ENCODE measurements around the gene PGLYRP2.
A peak's percentile ranks its signal among the peaks of the same experiment; 100 is the strongest.

PGLYRP2 gene

GRCh38 chr19:15453906-15454860, 25.1 kb downstream of the PGLYRP2 start:
- no peak for DNase-seq

DNA sequence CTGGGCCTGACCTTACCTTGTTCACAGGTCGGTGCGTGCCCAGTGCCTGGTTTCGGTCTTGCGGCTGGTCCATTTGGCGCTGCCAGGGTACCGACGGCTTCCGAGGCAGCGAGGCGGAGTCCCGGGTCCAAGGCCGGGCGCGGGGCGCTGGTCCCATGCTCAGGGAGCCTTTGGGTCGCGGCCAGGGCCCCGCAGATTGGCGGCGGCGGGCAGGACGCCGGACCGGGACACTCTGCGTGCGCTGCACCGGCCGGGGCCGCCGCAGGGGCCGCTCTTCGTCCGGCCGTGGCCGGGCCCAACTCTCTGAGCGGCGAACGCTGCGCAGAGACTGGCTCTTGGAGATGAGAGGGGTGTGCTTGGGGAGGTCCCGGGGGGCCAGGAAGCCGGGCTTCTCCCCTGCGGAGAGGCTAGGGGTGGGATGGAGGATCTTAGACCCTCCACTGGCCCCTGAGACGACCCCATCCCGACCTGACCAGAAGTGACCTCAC, 26.2 kb downstream of the PGLYRP2 start:
- no peak for DNase-seq

DNA sequence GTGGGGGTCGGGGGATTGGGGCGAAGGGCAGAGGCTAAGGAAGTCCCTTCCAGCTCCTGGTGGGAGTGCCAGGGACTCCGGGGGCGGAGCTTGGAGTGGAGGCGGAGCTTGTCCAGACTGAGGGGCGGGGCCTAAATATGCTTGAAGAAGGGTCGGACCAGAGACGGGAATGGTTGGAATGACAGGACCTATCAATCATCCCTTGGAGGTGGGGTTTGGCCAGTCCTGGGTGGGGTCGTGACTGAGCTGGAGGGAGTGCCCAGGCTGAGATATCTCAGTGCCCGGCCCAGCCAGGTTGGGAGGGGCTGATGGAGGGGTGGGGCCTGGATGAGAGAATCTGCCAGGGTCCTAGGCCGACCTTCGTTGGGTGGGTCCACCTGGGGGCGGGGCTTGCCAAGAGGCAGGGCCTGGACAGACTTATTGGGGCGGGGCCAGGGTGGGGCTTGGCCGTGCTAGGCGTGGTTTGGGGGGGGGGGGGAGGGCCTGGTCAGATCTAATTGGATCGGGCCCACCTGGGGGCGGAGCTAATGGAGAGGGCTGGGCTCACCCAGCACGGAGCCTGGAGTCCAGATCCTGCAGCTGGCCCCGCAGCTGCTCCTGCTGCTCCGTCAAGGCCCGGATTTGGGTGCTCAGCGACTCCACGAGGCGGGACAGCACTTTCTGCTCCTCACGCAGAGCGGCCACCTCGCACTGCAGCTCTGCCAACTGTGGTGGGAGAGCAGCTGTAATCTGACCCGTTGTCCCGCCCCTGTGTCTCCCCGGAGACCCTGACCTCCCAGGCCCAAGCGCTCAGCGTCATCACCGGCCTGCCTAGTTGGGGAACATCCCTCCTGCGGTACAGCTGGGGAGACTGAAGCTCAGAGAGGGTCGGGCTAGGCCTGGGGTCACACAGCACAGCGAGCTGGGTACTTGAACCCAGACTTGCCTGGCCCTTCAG, 26.9 kb downstream of the PGLYRP2 start:
- DNase-seq, result peak; percentile 14

GRCh38 chr19:15450528-15450890, 28.8 kb downstream of the PGLYRP2 start:
- DNase-seq, result no peak

DNA sequence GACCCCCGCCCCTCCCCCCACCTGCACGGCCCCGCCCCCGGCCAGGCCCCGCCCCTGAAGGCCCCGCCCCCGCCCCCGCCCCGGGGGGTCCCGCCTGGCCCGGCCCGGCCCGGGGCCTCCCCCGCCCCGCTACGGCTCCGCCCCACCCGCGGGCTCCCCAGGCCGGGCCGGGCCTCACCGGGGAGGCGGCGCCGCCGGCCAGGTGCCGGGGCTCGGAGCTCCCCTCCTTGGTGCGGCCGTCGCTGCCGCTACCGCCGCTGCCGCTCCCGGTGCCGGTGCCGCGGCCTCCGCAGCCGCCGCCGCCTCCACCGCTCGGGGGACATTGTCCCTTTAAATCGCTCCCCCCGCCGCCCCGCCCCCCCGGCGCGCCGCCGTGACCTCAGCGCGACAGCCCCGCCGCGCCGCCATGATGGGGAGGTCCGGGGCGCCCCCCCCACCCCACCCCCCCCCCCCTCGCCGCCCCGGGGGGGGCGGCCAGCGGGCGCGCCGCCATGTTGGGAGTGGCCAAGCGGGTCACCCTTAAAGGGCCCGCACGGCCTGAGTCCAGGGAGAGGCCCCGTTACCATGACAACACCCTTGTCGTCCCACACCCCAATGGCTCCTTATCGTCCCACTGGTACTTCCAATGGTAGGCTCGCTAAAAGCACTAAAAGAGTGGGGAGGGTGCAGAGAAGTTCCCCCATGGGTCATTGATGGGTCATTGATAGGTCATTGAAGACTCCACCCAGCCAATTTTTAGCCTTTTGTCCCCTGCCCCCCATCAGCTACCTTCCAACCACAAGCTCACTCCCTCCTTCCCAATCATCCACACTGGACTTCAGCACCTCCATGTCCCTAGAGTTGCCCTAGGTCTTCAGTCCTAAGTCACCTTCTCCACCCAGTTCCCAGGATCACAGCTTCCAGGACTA, 29.4 kb downstream of the PGLYRP2 start, which contains the start of gene WIZ:
Gene WIZ, minus strand, starts transcription at position 337 of the 908 bp plus-strand sequence. CDS start 1,649 bp downstream, outside the sequence.
- DNase-seq, result peak; percentile 18

DNA sequence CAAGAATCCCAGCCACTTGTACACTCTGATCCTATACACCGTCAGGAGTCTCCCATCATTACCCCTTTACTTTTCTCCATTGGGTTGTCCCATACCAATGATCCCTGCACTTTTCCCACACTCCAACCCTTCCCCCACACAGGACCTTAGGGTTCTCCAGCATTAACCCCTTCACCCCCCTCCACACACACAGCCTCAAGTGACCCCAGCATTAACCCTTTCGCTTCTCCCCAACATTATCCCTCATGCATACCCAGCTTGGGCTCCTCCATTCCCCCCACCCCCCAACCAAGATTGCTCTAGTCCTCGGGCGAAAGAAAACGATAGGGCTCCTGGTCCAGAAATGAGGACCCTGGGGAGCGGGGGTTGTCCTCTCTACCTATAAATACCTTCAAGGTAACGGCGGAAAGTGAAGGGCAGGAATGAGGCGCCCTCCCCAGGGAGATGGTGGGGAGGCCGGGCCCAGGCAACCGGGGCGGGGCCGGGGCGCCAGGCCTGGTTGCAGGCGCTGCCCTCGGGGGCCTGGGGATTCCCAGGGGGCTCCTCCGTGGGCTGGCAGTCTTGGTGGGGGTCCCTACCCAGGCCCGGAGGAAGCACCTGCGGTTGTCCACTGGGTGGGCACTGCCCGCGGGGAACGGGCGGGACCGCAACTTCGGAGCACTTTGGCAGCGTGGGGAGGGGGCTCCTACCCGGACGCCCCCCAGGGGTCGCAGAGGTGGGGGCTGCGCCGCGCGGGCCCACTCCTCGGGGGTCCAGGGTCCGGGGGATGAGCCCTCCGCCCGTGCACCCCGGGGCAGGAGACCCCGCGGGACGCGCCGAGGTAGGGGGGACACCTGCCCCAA, 30.3 kb downstream of the PGLYRP2 start:
- DNase-seq, result peak; percentile 20

DNA sequence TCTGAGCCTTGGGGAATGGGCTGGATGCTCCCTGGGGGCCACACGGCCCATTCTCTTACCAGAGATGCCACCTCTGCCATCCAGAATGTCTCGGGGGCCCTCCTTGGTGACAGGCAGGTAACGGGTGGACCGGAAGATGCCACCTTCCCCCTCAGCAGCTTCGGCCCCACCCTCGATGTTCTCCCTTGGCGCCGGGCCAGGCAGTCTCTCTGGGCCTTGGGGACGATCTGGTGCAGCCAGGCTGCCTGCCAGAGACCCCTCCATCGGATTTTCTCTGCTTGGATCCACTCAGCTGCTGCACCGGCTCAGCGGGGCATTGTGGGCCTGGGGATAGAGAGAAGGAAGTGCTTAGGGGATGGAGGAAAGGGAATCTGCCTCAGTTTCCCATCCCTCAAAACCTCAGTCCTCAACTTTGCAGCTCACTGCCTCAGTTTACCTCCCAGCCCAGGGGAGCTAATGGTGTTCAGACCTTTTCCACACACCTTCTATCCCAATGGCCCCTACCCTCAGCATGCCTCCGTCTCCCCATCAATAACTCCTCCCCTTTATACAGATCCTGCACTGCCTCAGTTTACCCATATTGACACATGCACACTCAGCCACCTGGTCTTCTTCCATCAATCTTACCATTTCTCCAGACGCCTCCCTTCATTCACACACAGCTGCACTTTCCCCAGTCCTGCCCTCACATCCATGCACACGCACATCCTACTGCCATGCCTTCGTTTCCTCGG, 31.1 kb downstream of the PGLYRP2 start:
- DNase-seq, result peak; percentile 38

- no peak for DNase-seq
Observed at GRCh38 chr19:15447057-15447456, 32.2 kb downstream of the PGLYRP2 start.

GRCh38 chr19:15445807-15446376, 33.4 kb downstream of the PGLYRP2 start:
- DNase-seq, result no peak

DNA sequence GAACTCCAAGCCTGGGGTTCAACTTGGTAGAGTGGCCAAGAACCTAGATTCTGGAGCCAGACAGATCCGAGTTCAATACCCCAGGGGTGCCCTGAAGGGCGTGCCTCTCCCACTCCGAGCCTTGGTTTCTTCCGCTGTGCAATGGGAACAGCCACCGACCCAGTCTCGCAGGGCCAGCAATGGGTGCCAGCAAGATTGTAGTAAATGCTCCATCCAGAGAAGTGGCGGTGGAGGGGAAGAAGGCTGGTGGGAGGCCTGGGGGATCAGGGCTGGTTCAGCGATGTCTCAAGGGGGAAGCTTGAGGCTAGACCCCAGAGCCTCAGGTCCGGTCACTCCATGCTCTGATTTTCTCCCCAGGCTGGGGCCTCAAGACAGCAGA, 34.1 kb downstream of the PGLYRP2 start:
- no peak for DNase-seq

GRCh38 chr19:15444505-15445226, 34.6 kb downstream of the PGLYRP2 start:
- DNase-seq, result no peak

GRCh38 chr19:15443838-15444237, 35.5 kb downstream of the PGLYRP2 start:
- DNase-seq, result no peak

- DNase-seq, result no peak
Observed at GRCh38 chr19:15443325-15443724, 36.0 kb downstream of the PGLYRP2 start.

- no peak for DNase-seq
Observed at GRCh38 chr19:15442142-15442920, 37.0 kb downstream of the PGLYRP2 start.

GRCh38 chr19:15441317-15441716, 38.0 kb downstream of the PGLYRP2 start:
- no peak for DNase-seq

- DNase-seq, result no peak
Observed at GRCh38 chr19:15439821-15440641, 39.3 kb downstream of the PGLYRP2 start.

- no peak for DNase-seq
Observed at GRCh38 chr19:15439078-15439799, 40.1 kb downstream of the PGLYRP2 start.
